Stimulated activated CD4-positive, alpha-beta T cell treated with anti-CD3 and anti-CD28 coated beads, Interleukin-4, amount 100 ng/mL, for 4 hours (primary cell): ENCODE measurements around the gene ZNF429.
"Not testable (repeated sequence)": the region's sequence is repeated elsewhere in the genome, so short reads cannot be mapped to it uniquely, and the experiment has no call there.

Source experiments
- DNase-seq, 2 experiments: peaks; one replicate each; pipeline ENCODE4 v3.0.0-alpha.2; 2020

ZNF429 gene

DNA sequence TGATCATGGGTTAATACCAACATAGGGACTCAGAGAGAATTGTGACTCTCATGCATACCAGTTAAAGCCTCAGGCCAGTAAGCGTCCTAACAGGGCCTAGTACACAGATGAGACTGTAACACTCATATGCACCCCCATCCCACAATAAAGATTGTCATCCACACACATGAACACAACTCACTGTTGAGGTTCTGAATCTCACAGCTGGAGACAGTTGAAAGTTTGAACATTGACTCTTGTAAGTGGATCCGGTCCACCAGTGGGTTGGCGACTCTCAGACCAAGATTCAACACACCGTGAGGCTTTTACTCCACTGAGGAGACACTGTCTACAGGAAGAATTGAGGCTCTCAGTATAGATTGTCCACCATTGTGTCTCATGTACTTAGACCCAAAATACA is 88.1 kb downstream of the ZNF429 start:
- no peak for DNase-seq

DNA sequence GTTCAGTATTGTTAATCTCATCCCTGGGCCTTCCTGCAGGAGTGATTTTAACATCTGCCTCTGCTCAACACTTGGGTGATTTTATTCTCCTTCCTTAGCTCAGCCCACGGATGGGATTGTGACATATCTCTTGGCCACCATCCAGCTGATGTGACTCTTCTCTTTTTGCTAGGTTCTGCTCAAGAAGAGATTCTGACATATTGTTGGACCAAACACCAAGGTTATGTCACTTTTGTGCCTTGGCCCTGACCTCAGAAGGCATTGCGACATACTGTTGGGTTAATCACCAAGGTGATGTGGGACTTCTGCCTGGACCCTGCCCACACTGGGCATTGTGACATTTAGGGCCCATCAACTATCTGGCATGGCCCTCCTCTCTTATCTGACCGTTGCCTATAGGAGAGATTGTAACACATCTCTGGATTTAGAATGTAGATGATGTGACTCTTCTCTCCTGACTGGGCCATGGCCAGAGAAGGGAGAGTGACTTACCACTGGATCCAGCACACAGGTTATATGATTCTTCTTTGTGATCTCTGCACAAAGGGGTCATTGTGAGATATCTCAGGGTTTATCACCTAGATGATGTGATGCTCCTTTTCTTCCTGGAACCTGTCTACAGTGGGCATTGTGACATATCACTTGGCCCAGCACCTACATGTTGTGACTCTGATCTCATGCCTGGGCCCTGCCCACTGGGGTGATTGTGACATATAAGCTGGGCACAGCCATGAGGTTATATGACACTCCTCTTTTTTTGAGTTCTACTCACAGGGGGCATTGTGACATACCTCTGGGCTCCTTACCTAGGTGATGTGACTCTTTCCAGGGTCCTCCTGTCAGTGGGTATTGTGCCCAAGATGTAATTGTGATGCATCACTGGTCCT is 88.8 kb downstream of the ZNF429 start:
- DNase-seq = no peak

DNA sequence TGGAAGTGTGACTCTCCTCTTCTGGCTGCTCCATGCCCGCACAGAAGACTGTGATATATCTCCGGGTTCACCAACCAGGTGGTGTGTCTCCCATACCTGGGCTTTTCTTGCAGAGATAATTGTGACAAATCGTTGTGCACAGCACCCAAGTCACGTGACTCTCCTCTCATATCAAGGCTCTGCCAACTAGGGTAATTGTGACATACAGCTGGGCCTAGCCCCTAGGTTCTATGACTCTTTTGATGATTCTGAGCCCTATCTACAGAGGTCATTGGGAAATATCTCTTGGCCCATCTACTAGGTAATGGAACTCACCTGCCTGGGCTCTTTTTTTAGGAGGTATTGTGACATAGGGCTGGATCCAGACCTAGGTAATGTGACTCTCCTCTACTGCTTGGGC is 89.8 kb downstream of the ZNF429 start:
- DNase-seq = no peak

DNA sequence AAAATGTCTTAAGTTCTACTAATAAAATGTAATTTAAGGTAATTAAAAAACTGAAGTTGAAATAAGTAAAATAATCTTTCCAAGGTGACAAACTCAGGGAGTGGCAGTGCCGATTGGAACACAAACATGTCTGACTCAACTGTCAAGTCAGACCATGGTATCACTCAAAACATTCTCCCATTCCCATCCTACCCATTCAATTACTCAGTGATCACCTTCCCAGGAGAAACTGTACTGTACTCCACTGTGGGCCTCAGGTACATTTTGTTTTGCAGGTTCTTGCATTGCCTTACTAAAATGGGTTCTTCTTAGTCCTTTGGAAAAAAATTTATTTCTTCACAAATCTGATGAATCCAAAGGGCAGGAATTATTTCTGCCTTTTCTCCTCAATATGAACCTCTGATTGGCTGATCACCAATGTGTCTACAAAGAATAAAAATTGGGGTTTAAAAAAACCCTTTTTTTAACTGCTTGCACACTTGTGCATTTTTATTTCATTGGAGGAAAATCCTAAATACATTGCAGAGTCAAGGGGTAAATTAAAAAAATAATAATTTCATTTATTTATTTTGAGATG is 96.8 kb downstream of the ZNF429 start:
- DNase-seq = no peak

DNA sequence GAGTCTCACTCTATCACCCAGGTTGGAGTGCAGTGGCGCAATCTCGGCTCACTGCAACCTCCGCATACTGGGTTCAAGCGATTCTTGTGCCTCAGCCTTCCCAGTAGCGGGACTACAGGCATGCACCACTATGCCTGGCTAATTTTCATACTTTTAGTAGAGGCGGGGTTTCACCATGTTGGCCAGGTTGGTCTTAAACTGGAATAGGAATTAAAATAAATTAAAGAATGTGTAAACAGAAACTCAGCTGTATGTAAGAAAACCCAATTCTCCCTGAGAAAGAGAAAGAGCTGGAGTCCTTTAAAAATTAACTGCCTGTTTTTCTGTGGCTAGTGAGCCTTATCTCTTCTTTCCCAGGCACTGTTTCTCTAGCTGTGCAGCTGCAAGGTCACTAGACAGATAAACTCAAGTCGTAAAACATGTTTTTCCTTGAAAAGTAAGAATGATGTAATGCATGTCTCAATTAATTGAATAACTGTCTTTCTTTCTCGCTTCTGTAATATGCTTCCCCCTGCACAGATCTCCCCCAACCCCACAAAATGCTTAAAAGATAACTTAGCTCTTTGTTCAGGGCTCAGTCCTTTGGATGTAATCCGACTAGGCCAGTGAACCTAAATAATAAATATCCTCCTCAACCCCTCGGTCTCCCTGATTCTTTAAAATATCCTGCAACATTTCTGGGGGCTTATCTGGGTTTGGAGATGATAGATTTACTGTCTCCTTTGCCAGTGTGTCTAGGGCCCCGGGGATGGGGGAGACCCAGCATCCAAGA is 97.4 kb downstream of the ZNF429 start:
- DNase-seq = not testable (repeated sequence)

DNA sequence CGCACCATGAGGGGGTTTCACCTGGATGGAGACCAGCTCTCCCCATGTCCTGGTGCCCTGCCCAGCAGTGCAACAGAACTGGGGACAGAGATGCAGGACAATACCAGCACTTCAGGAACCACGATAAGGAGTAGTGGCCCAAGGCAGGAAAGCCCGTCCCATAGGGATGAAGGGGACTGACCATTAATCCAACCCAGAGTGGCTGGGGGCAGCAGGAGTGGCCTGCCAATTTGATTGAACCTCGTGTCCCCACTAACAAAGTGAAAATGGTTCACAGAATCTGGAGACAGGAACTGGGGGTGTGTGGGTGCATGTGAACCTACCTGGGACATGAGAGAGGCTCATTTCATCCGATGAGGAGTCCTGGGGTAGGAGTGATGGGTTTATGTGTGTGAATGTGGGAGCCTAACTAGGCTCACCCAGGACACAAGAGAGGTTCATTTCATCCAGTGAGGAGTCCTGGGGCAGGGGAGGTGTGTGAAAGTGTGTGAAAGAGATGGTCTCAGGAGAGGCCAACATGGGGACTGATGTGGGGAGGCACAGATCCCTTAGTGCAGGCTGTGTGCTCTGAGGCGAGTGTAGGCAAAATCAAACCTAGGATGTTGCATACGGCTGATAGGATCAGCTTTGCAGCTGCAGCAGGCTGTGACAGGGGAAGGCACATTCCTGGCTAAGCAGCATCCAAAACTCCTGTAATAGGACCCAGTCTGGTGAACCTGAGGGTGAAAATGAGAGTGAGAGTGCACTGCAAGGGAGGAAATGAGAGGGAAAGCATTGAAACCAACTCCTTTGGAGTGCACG is 98.2 kb downstream of the ZNF429 start:
- no peak for DNase-seq

DNA sequence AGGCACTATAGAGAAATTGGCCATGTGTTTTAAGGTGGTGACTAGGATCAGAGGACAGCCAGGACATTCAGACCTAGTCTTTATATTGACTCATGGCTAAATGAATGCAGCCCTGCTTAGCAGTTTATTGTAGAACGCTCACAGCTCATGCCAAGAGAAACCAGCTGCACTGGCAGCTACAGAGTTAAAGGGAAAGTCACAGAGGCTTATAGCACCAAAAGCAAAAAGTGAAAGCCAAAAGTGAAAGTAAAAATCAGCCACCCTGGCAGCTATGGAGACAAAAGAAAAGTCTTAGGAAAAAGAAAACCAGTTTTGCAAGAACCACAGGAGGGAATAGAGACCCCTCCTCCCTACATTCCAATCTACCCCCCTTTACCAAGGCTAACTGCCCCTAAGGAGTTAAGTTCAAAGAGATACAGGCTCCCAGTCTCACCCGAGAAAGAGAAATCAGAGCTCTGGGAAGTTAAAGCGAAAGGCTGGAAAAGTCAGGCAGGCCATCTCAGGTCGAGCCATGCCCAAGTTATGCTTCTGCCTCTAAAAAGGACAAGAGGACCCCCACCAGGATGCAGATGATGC is 99.0 kb downstream of the ZNF429 start:
- DNase-seq = peak in 1 of 2 experiments; percentile 8
